ENCODE data around the gene PLEKHG3.

PLEKHG3 gene

GRCh38 chr14:64746298-64747250 is 42.4 kb downstream of the PLEKHG3 start:
- no peak for DNase-seq (ENCODE audit: low read depth)

- no peak for DNase-seq (ENCODE audit: low read depth)
Measured at GRCh38 chr14:64747327-64747726, 43.1 kb downstream of the PLEKHG3 start.

GRCh38 chr14:64748521-64748920 is 44.3 kb downstream of the PLEKHG3 start:
- no peak for DNase-seq (ENCODE audit: low read depth)

GRCh38 chr14:64748995-64749714 is 44.9 kb downstream of the PLEKHG3 start:
- no peak for DNase-seq (ENCODE audit: low read depth)

- no peak for DNase-seq (ENCODE audit: low read depth)
Measured at GRCh38 chr14:64752909-64753308, 48.7 kb downstream of the PLEKHG3 start.

- no peak for DNase-seq (ENCODE audit: low read depth)
Measured at GRCh38 chr14:64753374-64753773, 49.1 kb downstream of the PLEKHG3 start.

- DNase-seq (ENCODE audit: low read depth), result no peak
Measured at GRCh38 chr14:64753999-64754398, 49.8 kb downstream of the PLEKHG3 start.

- DNase-seq (ENCODE audit: low read depth), result no peak
Measured at GRCh38 chr14:64754685-64755084, 50.5 kb downstream of the PLEKHG3 start.

GRCh38 chr14:64755781-64756221 is 51.6 kb downstream of the PLEKHG3 start:
- DNase-seq (ENCODE audit: low read depth), result peak; percentile 19

GRCh38 chr14:64756712-64757111 is 52.5 kb downstream of the PLEKHG3 start:
- no peak for DNase-seq (ENCODE audit: low read depth)

- DNase-seq (ENCODE audit: low read depth), result no peak
Measured at GRCh38 chr14:64757601-64758000, 53.4 kb downstream of the PLEKHG3 start.

GRCh38 chr14:64758025-64758521 is 53.8 kb downstream of the PLEKHG3 start:
- DNase-seq (ENCODE audit: low read depth), result no peak

GRCh38 chr14:64758691-64759554 is 54.7 kb downstream of the PLEKHG3 start:
- no peak for DNase-seq (ENCODE audit: low read depth)

- no peak for DNase-seq (ENCODE audit: low read depth)
Measured at GRCh38 chr14:64759555-64759938, 55.3 kb downstream of the PLEKHG3 start.

GRCh38 chr14:64760146-64760755 is 56.0 kb downstream of the PLEKHG3 start:
- peak; percentile 60 for DNase-seq (ENCODE audit: low read depth)

- DNase-seq (ENCODE audit: low read depth), result no peak
Measured at GRCh38 chr14:64760916-64761315, 56.7 kb downstream of the PLEKHG3 start.

- no peak for DNase-seq (ENCODE audit: low read depth)
Measured at GRCh38 chr14:64761441-64762043, 57.3 kb downstream of the PLEKHG3 start.

GRCh38 chr14:64762044-64763034 is 58.1 kb downstream of the PLEKHG3 start:
- peak; percentile 12 for DNase-seq (ENCODE audit: low read depth)

GRCh38 chr14:64763085-64763782 is 59.0 kb downstream of the PLEKHG3 start:
- no peak for DNase-seq (ENCODE audit: low read depth)
